IPS DF 19.7 (cell line): ENCODE measurements around the gene BIN2.
"Not testable (repeated sequence)": the region's sequence is repeated elsewhere in the genome, so short reads cannot be mapped to it uniquely, and the experiment has no call there.

ENCODE experiments used
- DNase-seq: peaks from one replicate; pipeline ENCODE4 v3.0.0-alpha.2; 2013; ENCODE audit warnings: low read depth, low spot score

The BIN2 gene

GRCh38 chr12:51259600-51259999 lies 64.4 kb downstream of the BIN2 start:
- not testable (repeated sequence) for DNase-seq

DNA sequence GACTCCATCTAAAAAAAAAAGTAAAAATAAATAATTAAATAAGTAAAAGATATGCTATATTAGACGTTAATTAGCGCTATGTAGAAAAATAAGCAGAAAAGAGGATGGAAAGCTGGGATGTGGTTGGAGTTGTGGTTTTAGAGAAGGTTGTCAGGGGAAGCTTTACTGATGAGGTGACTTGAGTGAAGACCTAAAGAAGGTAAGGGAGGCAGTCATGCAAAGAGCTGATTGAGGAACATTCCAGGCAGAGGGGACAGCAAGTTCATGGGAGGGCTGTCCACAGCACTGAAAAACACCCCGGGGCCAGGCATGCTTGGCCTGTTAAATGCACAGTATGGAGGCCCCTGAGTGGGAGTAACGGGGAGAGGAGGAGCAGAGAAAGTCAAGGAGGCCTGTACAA lies 69.4 kb downstream of the BIN2 start:
- DNase-seq: no peak

GRCh38 chr12:51253276-51253675 lies 70.7 kb downstream of the BIN2 start:
- DNase-seq: no peak

GRCh38 chr12:51247523-51248206 lies 76.3 kb downstream of the BIN2 start:
- no peak for DNase-seq

GRCh38 chr12:51246254-51246853 lies 77.6 kb downstream of the BIN2 start:
- no peak for DNase-seq

GRCh38 chr12:51245476-51246253 lies 78.3 kb downstream of the BIN2 start:
- DNase-seq: no peak

- DNase-seq: no peak
Measured at GRCh38 chr12:51244269-51244668, 79.7 kb downstream of the BIN2 start.

DNA sequence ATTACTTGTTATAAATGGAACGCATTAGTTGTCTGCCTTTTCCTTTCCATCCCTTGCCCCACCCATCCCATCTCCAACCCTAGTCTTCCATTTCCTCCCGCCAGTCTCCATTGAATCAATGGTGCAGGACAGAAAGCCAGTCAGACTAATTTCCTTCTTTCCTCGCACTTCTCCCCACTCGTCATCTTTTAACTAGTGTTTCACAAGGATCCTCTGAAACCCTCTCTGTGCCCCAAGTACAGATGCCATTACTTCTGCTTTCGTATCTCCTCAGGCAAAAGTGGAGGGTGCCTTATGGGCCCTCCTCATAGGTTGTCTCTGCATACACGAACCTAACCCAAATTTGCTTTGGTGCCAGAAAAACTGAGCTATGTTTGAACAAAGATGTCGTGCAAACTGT lies 81.1 kb downstream of the BIN2 start:
- DNase-seq: no peak

GRCh38 chr12:51242120-51242519 lies 81.9 kb downstream of the BIN2 start:
- no peak for DNase-seq

DNA sequence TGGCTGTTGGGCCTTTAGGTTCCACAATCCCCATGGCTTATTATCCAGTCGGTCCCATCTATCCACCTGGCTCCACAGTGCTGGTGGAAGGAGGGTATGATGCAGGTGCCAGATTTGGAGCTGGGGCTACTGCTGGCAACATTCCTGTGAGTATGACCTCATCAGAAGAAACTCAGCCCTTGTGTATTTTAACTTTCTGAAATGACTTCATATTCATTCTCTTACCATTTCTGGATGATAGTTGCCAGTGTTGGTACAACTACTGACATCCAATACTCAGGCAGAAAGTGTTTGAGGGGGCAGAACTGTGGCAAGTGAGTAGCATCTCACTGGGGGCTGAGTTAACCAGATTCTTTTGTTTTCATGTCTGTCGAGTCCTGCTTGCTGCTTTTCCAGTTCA lies 83.0 kb downstream of the BIN2 start:
- no peak for DNase-seq

GRCh38 chr12:51238510-51239334 lies 85.3 kb downstream of the BIN2 start, which contains the start of gene DAZAP2:
TSS of gene DAZAP2 (plus strand) at chr12:51238826. CDS start at chr12:51238908, 82 bp downstream.
- DNase-seq: no peak

DNA sequence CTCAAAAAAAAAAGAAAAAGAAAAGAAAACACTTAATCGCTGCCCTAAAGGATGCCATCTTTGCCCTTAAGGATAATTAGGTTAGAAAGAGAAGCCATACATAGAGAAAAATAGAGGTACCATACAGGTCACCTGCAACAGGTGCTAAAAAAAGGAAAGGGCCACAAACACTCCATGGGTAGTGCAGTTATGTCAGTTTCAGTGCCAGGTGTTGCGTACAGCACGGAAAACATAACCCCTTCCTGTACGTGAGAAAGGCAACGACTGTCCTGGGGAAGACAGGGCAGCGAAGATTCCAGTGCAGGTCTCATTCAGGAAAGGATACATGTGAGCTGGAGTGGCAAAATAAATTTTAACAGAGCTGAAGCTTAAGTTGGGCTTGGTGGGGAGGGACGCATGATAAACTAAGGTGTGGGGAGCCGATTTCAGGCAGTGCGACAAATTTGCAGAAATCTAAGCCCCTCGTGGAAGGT lies 85.9 kb downstream of the BIN2 start:
- DNase-seq: no peak

DNA sequence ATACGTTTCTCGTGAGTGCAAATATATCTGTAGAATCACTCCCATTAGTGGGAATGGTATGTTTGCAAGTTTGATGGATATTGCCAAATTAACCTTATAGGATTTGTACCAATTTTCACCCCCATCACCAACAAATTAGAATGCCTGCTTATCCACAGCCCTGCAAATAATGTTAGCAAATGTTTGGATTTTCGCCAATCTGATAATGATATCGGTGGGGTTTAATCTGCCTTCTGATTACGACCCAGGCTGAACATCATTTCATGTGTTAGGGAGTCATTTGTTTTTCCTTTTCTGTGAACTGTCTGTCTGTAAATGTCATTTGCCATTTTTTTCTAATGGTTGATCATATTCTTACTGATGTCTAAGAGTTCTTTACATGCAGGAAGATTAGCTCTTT lies 89.4 kb downstream of the BIN2 start:
- DNase-seq: no peak

DNA sequence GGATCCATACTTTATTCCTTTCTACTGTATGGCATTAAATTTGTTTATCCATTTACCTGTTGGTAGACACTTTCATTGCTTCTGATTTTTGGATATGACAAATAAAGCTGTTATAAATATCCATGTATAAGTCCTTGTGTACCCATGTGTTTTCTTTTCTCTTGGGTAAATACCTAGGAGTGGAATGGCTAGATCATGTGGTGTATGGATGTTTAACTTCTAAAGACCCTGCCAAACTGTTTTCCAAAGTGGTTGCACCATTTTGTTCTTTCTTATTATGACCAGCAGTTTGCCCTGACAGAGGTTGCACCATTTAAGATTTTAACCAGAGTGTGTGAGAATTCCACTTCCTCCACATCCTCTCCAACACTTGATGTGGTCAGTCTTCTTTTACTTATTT lies 91.3 kb downstream of the BIN2 start:
- no peak for DNase-seq
